Gastrocnemius medialis (tissue), 4 donors: ENCODE results near the gene CCL4.

Experiments
- CTCF ChIP-seq, 5 experiments: fragments of 450-650 bp in 3 of 5; fragments of 200-600 bp in 2 of 5; sonication (generic) in 2 of 5; IDR thresholded peaks in 4 of 5; conservative IDR thresholded peaks in 1 of 5; 1 replicate in 4 of 5; 2 replicates in 1 of 5; pipeline ENCODE4 v1.5.1; 2016 to 2019; ENCODE audit warnings: antibody characterized with exemption in 5 of 5, mild to moderate bottlenecking in 3 of 5, moderate library complexity in 3 of 5
- POLR2A ChIP-seq, 2 donors: fragments of 450-650 bp; IDR thresholded peaks; one replicate each; pipeline ENCODE4 v1.6.1; 2017; ENCODE audit warnings: antibody characterized with exemption in 2 of 2, mild to moderate bottlenecking in 2 of 2, moderate library complexity in 2 of 2

GRCh38 chr17:36057911-36058310 is 45.7 kb upstream of the CCL4 start:
- TF ChIP-seq CTCF (IDR thresholded peaks at IDR 0.05 in 4 of 5, conservative IDR thresholded peaks at IDR 0.05 in 1 of 5): no peak
- no peak for TF ChIP-seq POLR2A (IDR thresholded peaks at IDR 0.05)
